ENCODE measurements around the gene FOXP1. TPM values are rescaled to one million over a fixed set of nuclear protein-coding genes. Genes with fewer than 3 reads are reported as not detected.

FOXP1 gene
- polyA plus RNA-seq, 1 donor (not counting 4 experiments of a cell fraction or from before 2014, with no cell fraction given) = 14.6 TPM

GRCh38 chr3:71202848-71203533, 380.5 kb downstream of the FOXP1 start:
- DNase-seq (ENCODE audit: low read depth, low spot score) (no peak), FAIRE-seq (no peak)
- H3K79me2 ChIP-seq (ENCODE audit: control insufficient read depth, insufficient read depth, low read length) = no peaks in the 10 kb centered on the region
- H3K9me1 ChIP-seq (ENCODE audit: control insufficient read depth, extremely low read depth, insufficient read depth, low read length) = no peaks in the 10 kb centered on the region
- H3K27ac ChIP-seq (ENCODE audit: control insufficient read depth, insufficient read depth, low read length) = no peak overlapping the region
- no peaks in the 10 kb centered on the region for H3K27me3 ChIP-seq (ENCODE audit: control insufficient read depth, extremely low read depth, insufficient read depth, low read length)
- TF ChIP-seq CTCF (optimal IDR thresholded peaks at IDR 0.05 in 1 of 3, IDR thresholded peaks at IDR 0.05 in 1 of 3, conservative IDR thresholded peaks at IDR 0.05 in 1 of 3; ENCODE audit: extremely low read depth in 1 of 3, insufficient read depth in 2 of 3, low read length in 3 of 3) (no peak), EZH2 (IDR thresholded peaks at IDR 0.05; ENCODE audit: low read length) (no peak)
- H3K36me3 ChIP-seq (ENCODE audit: control insufficient read depth in 2 of 2, extremely low read depth in 1 of 2, insufficient read depth in 2 of 2, low read length in 2 of 2) = no peaks in the 10 kb centered on the region
- H3K4me3 ChIP-seq (ENCODE audit: control insufficient read depth in 2 of 3, extremely low read depth in 1 of 3, insufficient read depth in 2 of 3, low read depth in 1 of 3, low read length in 3 of 3) = no peak overlapping the region
- no peaks in the 10 kb centered on the region for H3K9me3 ChIP-seq (ENCODE audit: control insufficient read depth, low read depth, low read length)
- dilution Hi-C loops (cut with MboI; ENCODE audit: extremely low pct_ligation_motif_present, low sequenced_read_pairs) = no loop called here
- H3K9ac ChIP-seq (ENCODE audit: control insufficient read depth, extremely low read depth, insufficient read depth, low read length) = no peak overlapping the region
- H4K20me1 ChIP-seq (ENCODE audit: control insufficient read depth, extremely low read depth, insufficient read depth, low read length) = no peaks in the 10 kb centered on the region
- H2AFZ ChIP-seq (ENCODE audit: control insufficient read depth, low read length) = no peak overlapping the region
- no peaks in the 10 kb centered on the region for H3K4me1 ChIP-seq (ENCODE audit: control insufficient read depth, extremely low read depth, insufficient read depth, low read length)
- no peak overlapping the region for H3K4me2 ChIP-seq (ENCODE audit: control insufficient read depth, extremely low read depth, insufficient read depth, low read depth, low read length)

- H3K9me1 ChIP-seq (ENCODE audit: control insufficient read depth, extremely low read depth, insufficient read depth, low read length) = no peaks in the 10 kb centered on the region
- dilution Hi-C loops (cut with MboI; ENCODE audit: extremely low pct_ligation_motif_present, low sequenced_read_pairs) = no loop called here
- H3K9ac ChIP-seq (ENCODE audit: control insufficient read depth, extremely low read depth, insufficient read depth, low read length) = no peak overlapping the region
- no peaks in the 10 kb centered on the region for H3K9me3 ChIP-seq (ENCODE audit: control insufficient read depth, low read depth, low read length)
- FAIRE-seq (no peak), DNase-seq (ENCODE audit: low read depth, low spot score) (no peak)
- no peaks in the 10 kb centered on the region for H3K79me2 ChIP-seq (ENCODE audit: control insufficient read depth, insufficient read depth, low read length)
- TF ChIP-seq CTCF (optimal IDR thresholded peaks at IDR 0.05 in 1 of 3, IDR thresholded peaks at IDR 0.05 in 1 of 3, conservative IDR thresholded peaks at IDR 0.05 in 1 of 3; ENCODE audit: extremely low read depth in 1 of 3, insufficient read depth in 2 of 3, low read length in 3 of 3) (no peak), EZH2 (IDR thresholded peaks at IDR 0.05; ENCODE audit: low read length) (no peak)
- no peaks in the 10 kb centered on the region for H4K20me1 ChIP-seq (ENCODE audit: control insufficient read depth, extremely low read depth, insufficient read depth, low read length)
- no peaks in the 10 kb centered on the region for H3K27me3 ChIP-seq (ENCODE audit: control insufficient read depth, extremely low read depth, insufficient read depth, low read length)
- no peak overlapping the region for H3K4me2 ChIP-seq (ENCODE audit: control insufficient read depth, extremely low read depth, insufficient read depth, low read depth, low read length)
- H2AFZ ChIP-seq (ENCODE audit: control insufficient read depth, low read length) = no peak overlapping the region
- H3K4me1 ChIP-seq (ENCODE audit: control insufficient read depth, extremely low read depth, insufficient read depth, low read length) = no peaks in the 10 kb centered on the region
- H3K4me3 ChIP-seq (ENCODE audit: control insufficient read depth in 2 of 3, extremely low read depth in 1 of 3, insufficient read depth in 2 of 3, low read depth in 1 of 3, low read length in 3 of 3) = no peak overlapping the region
- no peak overlapping the region for H3K27ac ChIP-seq (ENCODE audit: control insufficient read depth, insufficient read depth, low read length)
- H3K36me3 ChIP-seq (ENCODE audit: control insufficient read depth in 2 of 2, extremely low read depth in 1 of 2, insufficient read depth in 2 of 2, low read length in 2 of 2) = no peaks in the 10 kb centered on the region
These were observed 381.6 kb downstream of the FOXP1 start for GRCh38 chr3:71201939-71202338.

All from keratinocyte (primary cell).